Measurements from ENCODE around the gene TUBGCP4. TPM values are rescaled to one million over a fixed set of nuclear protein-coding genes. Genes with fewer than 3 reads are reported as not detected.
"Not testable (repeated sequence)": the region's sequence is repeated elsewhere in the genome, so short reads cannot be mapped to it uniquely, and the experiment has no call there.

TUBGCP4 gene
- polyA plus RNA-seq, 3 donors, result 3.6 to 5.2 (median 5.2) TPM

- H3K27ac ChIP-seq (ENCODE audit: low read depth, low read length), result no peak overlapping the region
- WGBS, 3 donors, result 97 to 99% (median 97%) methylated on average over 8 of the region's 8 CpGs
These were observed 19.8 kb downstream of the TUBGCP4 start for GRCh38 chr15:43390723-43391122.

- WGBS, 3 donors, result 97 to 98% (median 97%) methylated on average over 5 to 6 of the region's 6 CpGs
These were observed 22.7 kb downstream of the TUBGCP4 start for GRCh38 chr15:43393592-43393991.

DNA sequence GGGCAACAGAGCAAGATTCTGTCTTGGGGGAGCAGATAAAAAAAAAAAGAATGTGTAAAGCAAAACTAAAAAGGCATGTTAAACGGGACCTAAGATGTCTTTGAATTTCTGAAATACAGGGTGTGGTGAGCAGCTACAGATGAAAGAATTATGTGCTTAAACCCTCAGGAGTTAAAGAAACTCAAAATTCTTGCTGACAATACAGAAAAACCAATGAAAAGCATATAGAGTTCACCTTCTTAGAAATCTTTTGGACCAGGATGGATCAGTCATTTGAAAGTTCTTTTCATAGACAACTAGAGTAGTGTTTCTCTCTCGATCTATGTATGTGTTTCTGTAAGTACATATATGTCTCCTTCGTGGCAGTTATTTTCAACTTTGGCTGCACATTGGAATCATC lies 31.4 kb downstream of the TUBGCP4 start:
- WGBS, 3 donors, result 83 to 89% (median 85%) methylated on average over 3 of the region's 3 CpGs
- no peak overlapping the region for H3K27ac ChIP-seq (ENCODE audit: low read depth, low read length)

More at GRCh38 chr15:43393592-43393991, 22.7 kb downstream of the TUBGCP4 start:
- H3K27ac ChIP-seq (ENCODE audit: low read depth, low read length), result not testable (repeated sequence)

GRCh38 chr15:43403616-43404015 lies 32.7 kb downstream of the TUBGCP4 start:
- H3K27ac ChIP-seq (ENCODE audit: low read depth, low read length), result no peak overlapping the region
- WGBS, 3 donors, result 79 to 88% (median 87%) methylated on average over 8 of the region's 8 CpGs

DNA sequence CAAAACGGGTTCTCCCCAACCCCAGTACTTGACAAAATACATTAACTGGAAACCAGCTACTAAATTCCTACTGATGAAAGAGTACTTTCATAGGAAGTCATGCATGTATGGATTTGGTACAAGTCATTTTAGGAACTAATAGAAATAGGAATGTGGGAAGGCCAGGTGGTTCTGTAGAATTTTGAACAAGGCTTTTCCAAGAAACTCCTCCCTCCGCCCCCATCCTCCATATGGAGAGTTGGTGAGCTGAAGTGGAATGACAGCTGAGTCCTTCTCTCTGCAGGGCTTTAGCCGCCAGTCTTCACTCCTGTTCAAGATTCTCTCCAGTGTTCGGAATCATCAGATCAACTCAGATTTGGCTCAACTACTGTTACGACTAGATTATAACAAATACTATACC lies 33.2 kb downstream of the TUBGCP4 start:
- 85 to 89% (median 88%) methylated on average over 5 of the region's 5 CpGs for WGBS, 3 donors
- H3K27ac ChIP-seq (ENCODE audit: low read depth, low read length), result no peak overlapping the region

DNA sequence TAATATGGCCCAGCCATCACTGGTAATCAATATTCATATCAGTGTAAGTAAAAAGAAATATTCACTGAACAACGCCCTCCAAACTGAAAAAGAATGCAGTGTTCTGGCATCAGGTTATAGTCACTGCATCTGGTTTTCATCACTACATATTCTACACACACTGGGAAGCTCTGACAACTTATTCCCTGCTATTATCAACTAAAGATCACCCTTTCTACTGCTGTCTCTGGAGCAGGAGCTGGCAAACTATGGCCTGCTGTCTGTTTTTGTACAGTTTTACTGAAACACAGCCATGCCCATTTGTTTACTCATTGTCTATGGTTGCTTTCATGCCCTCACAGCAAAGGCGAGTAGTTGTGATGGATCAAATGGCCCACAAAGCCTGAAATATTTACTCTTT lies 35.3 kb downstream of the TUBGCP4 start:
- H3K27ac ChIP-seq (ENCODE audit: low read depth, low read length), result no peak overlapping the region
- 65 to 79% (median 77%) methylated on average over 2 of the region's 2 CpGs for WGBS, 3 donors

- H3K27ac ChIP-seq (ENCODE audit: low read depth, low read length), result no peak overlapping the region
- 80 to 95% (median 83%) methylated on average over 2 of the region's 2 CpGs for WGBS, 3 donors
These were observed 35.9 kb downstream of the TUBGCP4 start for GRCh38 chr15:43406808-43407207.

DNA sequence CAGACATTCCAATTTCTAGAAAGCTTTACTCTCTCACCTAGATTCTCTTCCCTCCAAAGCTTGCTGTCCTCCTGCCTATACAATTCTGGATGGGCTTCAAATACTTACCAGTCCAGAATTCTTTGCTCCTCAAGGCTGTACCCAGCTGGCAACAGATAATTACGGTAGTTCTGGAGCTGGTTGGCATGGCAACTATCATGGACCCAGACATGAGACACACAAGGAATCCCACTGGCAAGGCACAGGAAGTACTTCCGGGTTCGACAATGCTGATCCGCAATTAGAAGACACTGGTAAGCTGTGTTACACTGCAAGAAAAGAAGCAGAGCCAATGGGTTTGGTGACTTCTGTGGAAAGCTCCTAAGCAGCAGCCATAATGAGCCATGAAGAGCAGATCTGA lies 37.9 kb downstream of the TUBGCP4 start:
- no peak overlapping the region for H3K27ac ChIP-seq (ENCODE audit: low read depth, low read length)
- WGBS, 3 donors, result 68 to 85% (median 84%) methylated on average over 4 of the region's 4 CpGs

DNA sequence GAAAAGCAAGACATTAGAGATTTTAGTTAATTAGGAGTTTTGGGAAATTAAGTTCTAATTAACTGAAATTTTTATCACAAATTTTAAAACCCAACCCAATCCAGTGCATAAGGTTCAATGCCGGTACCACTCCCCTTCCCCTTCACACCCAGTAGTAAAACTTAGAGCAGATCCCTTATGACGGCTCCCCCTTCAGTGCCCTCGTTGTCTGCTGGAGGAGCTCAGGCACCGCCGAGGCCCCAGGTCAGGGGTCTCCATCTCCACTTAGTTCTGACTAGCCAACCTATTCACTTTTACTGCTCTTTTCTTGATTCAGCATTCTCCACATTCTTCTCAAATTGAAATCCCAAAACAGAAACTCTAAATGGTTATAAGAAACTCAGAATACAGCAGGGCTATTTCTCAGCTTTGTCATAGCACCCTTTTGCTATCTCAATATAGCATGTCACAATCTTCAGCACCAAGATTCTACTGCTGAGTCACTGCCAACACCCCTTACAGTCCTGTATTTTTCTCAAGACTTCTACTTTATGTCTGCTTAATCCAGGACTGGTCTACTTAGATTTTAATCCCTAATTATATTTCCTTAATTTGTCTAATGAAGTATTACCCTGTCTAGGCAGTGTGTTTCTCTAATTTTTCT lies 39.8 kb downstream of the TUBGCP4 start:
- no peak overlapping the region for H3K27ac ChIP-seq (ENCODE audit: low read depth, low read length)
- WGBS, 3 donors, result 89 to 93% (median 91%) methylated on average over 5 of the region's 5 CpGs

- H3K27ac ChIP-seq (ENCODE audit: low read depth, low read length), result no peak overlapping the region
- WGBS, 3 donors, result 96 to 100% (median 96%) methylated on average over 1 of the region's 1 CpG
These were observed 41.2 kb downstream of the TUBGCP4 start for GRCh38 chr15:43412096-43412495.

- H3K27ac ChIP-seq (ENCODE audit: low read depth, low read length), result no peak overlapping the region
These were observed 43.3 kb downstream of the TUBGCP4 start for GRCh38 chr15:43414196-43414595.

DNA sequence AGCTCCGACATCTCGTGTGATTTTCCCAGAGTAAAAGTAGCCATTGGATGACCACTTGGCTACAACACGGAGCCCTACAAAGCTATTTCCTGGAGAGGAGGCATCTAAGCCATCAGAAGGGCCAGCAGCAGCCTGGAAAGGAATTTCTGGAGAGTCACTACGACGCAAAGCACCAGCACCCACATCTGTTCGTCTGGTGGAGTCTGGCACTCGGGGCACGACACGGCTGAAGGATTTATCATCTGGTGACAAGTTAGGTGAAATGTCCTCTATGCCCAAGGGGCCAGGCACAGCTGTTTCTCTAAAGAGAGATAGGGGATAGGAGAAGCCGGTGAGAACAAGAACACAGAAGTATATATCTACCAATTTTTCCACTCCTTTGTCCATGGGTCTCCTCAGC lies 49.5 kb downstream of the TUBGCP4 start:
- 87 to 93% (median 88%) methylated on average over 10 of the region's 10 CpGs for WGBS, 3 donors
- no peak overlapping the region for H3K27ac ChIP-seq (ENCODE audit: low read depth, low read length)

- H3K27ac ChIP-seq (ENCODE audit: low read depth, low read length), result no peak overlapping the region
- 95 to 97% (median 96%) methylated on average over 7 of the region's 7 CpGs for WGBS, 3 donors
These were observed 50.0 kb downstream of the TUBGCP4 start for GRCh38 chr15:43420876-43421275.

GRCh38 chr15:43423793-43424192 lies 52.9 kb downstream of the TUBGCP4 start:
- H3K27ac ChIP-seq (ENCODE audit: low read depth, low read length), result no peak overlapping the region
- WGBS, 3 donors, result 93 to 98% (median 93%) methylated on average over 3 of the region's 3 CpGs

- 50 to 70% (median 67%) methylated on average over 3 of the region's 3 CpGs for WGBS, 3 donors
- H3K27ac ChIP-seq (ENCODE audit: low read depth, low read length), result no peak overlapping the region
These were observed 58.8 kb downstream of the TUBGCP4 start for GRCh38 chr15:43429687-43430086.

DNA sequence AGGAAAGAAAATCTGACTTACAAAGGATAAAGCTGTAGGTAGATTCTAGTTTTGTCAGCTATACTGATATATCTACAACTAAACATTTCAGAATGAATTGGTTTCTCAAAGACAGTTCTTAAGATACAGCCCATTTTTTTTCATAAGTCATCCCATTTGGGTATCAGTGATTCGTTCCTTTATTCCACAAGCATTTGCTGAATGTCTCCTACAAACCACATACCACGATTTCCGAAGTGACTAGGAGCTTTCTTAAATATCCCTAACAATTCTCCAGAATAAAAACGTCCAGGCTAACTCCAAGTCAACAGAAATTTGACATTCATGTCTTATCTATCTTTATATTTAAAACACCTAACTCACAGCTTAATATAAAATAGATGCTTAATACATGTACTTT lies 62.3 kb downstream of the TUBGCP4 start:
- H3K27ac ChIP-seq (ENCODE audit: low read depth, low read length), result no peak overlapping the region
- 87 to 92% (median 90%) methylated on average over 4 of the region's 4 CpGs for WGBS, 3 donors

- H3K27ac ChIP-seq (ENCODE audit: low read depth, low read length), result no peak overlapping the region
- 70 to 93% (median 83%) methylated on average over 3 of the region's 3 CpGs for WGBS, 3 donors
These were observed 62.9 kb downstream of the TUBGCP4 start for GRCh38 chr15:43433661-43434303.

GRCh38 chr15:43434446-43434845 lies 63.5 kb downstream of the TUBGCP4 start:
- H3K27ac ChIP-seq (ENCODE audit: low read depth, low read length), result no peak overlapping the region

- WGBS, 3 donors, result 98% methylated on average over 7 of the region's 7 CpGs
- no peak overlapping the region for H3K27ac ChIP-seq (ENCODE audit: low read depth, low read length)
These were observed 65.5 kb downstream of the TUBGCP4 start for GRCh38 chr15:43436395-43436794.

DNA sequence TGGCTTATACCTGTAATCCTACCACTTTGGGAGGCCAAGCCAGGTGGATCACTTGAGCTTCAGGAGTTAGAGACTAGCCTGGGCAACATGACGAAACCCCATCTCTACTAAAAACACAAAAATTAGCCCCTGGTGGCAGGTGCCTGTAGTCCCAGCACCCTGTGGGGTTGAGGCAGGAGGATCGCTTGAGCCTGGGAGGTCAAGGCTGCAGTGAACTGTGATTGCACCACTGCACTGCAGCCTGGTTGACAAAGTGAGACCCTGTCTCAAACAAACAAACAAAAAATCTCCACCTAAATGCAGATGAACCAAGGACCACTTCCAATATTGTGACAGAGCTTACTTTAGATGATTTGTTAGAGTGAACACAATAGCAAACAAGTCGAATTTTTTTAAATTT lies 68.4 kb downstream of the TUBGCP4 start:
- no peak overlapping the region for H3K27ac ChIP-seq (ENCODE audit: low read depth, low read length)
- WGBS, 3 donors, result 70 to 88% (median 87%) methylated on average over 3 of the region's 3 CpGs
